ENCODE measurements around the gene CACFD1. TPM values are rescaled to one million over a fixed set of nuclear protein-coding genes. Genes with fewer than 3 reads are reported as not detected.

Gene CACFD1
- total and polyA plus RNA-seq, 4 donors = 11.0 to 53.7 (median 34.6) TPM

DNA sequence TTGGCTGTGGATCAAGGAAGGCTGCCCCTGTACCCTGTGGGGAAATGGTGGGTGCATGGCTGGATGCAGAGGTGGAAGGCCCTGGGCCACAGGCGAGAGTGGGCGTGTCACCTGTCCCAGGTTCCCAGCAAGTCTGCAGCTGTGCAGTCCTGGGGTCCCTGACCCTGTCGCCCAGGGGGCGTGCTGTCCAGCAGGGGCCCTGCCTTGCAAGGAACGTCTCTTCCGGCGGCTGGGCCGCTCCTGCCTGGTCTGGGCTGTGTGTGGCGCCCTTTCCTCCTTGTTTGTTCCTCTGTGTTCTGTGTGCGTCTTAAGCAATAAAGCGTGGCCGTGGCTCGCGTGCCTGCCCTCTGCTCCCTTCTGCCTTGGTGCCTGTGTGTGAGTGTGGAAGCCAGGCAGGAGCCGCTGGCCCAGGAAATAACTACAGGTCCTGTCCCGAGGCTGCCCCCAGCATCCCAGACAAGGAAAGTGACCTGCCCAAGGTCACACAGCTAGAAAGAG is 10.7 kb downstream of the CACFD1 start:
- WGBS (ENCODE audit: insufficient coverage) = 71% methylated on average over 15 of the region's 16 CpGs
- Histone ChIP-seq H3K27me3 (ENCODE audit: control insufficient read depth, insufficient read depth, low read length) (no peaks in the 10 kb centered on the region), H3K36me3 (ENCODE audit: control insufficient read depth, insufficient read depth, low read length) (peaks cover 89% of the 10 kb centered on the region), H3K9me3 (ENCODE audit: control insufficient read depth, insufficient read depth, low read length) (no peaks in the 10 kb centered on the region), H3K27ac (ENCODE audit: low read depth, low read length) (no peak overlapping the region), H3K4me3 (ENCODE audit: low read depth, low read length) (no peak overlapping the region), H3K4me1 (ENCODE audit: control insufficient read depth, insufficient read depth, low read length) (peaks cover 6% of the 10 kb centered on the region)
- peak in 1 of 6 donors; percentile 18 for DNase-seq (ENCODE audit: low read depth in 4 of 6, low spot score in 6 of 6)

DNA sequence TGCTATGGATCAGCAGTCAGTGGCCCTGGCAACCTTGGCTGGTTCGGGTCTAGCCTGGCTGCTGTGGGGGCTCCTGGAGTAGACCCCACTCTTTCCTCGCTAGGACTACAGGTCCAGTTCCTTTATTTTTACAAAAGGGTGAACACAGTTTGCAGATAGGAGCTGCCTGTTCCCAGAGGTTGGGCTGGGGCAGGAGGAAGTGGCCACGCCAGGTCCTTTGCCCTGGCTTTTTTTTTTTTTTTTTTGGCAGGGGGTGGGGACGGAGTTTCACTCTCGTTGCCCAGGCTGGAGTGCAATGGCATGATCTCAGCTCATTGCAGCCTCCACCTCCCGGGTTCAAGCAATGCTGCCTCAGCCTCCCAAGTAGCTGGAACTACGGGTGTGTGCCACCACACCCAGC is 11.2 kb downstream of the CACFD1 start:
- Histone ChIP-seq H3K4me3 (ENCODE audit: low read depth, low read length) (no peak overlapping the region), H3K9me3 (ENCODE audit: control insufficient read depth, insufficient read depth, low read length) (no peaks in the 10 kb centered on the region), H3K4me1 (ENCODE audit: control insufficient read depth, insufficient read depth, low read length) (peaks cover 9% of the 10 kb centered on the region), H3K27me3 (ENCODE audit: control insufficient read depth, insufficient read depth, low read length) (no peaks in the 10 kb centered on the region), H3K36me3 (ENCODE audit: control insufficient read depth, insufficient read depth, low read length) (peaks cover 91% of the 10 kb centered on the region), H3K27ac (ENCODE audit: low read depth, low read length) (no peak overlapping the region)
- DNase-seq (ENCODE audit: low read depth in 4 of 6, low spot score in 6 of 6) = no peak
- 89% methylated on average over 4 of the region's 7 CpGs for WGBS (ENCODE audit: insufficient coverage)

- peaks cover 98% of the 10 kb centered on the region for H3K36me3 ChIP-seq (ENCODE audit: control insufficient read depth, insufficient read depth, low read length)
Measured at GRCh38 chr9:133471551-133472276, 11.9 kb downstream of the CACFD1 start.

DNA sequence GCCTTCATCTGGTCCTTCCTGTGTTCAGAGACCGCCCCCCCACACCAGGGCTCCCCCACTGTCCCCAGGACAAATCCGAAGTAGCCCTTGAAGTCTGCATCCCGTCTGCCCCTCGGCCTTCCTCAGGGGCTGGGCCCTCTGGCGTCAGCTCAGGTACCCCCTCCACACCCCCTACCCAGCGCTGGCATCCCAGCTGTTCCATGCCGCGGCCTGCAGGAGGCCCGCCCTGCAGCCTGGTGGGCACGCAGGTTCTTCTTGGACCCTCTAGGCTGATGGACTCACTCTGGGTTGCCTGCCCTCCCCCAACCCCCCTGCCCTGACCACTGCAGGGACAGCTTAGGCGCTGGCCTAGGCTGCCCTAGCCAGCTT is 12.5 kb downstream of the CACFD1 start:
- Histone ChIP-seq H3K27me3 (ENCODE audit: control insufficient read depth, insufficient read depth, low read length) (no peaks in the 10 kb centered on the region), H3K4me1 (ENCODE audit: control insufficient read depth, insufficient read depth, low read length) (peaks cover 20% of the 10 kb centered on the region), H3K4me3 (ENCODE audit: low read depth, low read length) (no peak overlapping the region), H3K36me3 (ENCODE audit: control insufficient read depth, insufficient read depth, low read length) (peaks cover 100% of the 10 kb centered on the region), H3K27ac (ENCODE audit: low read depth, low read length) (no peak overlapping the region), H3K9me3 (ENCODE audit: control insufficient read depth, insufficient read depth, low read length) (no peaks in the 10 kb centered on the region)
- no peak for DNase-seq (ENCODE audit: low read depth in 4 of 6, low spot score in 6 of 6)
- 84% methylated on average over 9 of the region's 11 CpGs for WGBS (ENCODE audit: insufficient coverage)

More at GRCh38 chr9:133471551-133472276, 11.9 kb downstream of the CACFD1 start:
- Histone ChIP-seq H3K27me3 (ENCODE audit: control insufficient read depth, insufficient read depth, low read length) (no peaks in the 10 kb centered on the region), H3K27ac (ENCODE audit: low read depth, low read length) (no peak overlapping the region), H3K4me3 (ENCODE audit: low read depth, low read length) (no peak overlapping the region), H3K4me1 (ENCODE audit: control insufficient read depth, insufficient read depth, low read length) (peaks cover 14% of the 10 kb centered on the region), H3K9me3 (ENCODE audit: control insufficient read depth, insufficient read depth, low read length) (no peaks in the 10 kb centered on the region)
- DNase-seq (ENCODE audit: low read depth in 4 of 6, low spot score in 6 of 6) = no peak
- 89% methylated on average over 24 of the region's 27 CpGs for WGBS (ENCODE audit: insufficient coverage)

DNA sequence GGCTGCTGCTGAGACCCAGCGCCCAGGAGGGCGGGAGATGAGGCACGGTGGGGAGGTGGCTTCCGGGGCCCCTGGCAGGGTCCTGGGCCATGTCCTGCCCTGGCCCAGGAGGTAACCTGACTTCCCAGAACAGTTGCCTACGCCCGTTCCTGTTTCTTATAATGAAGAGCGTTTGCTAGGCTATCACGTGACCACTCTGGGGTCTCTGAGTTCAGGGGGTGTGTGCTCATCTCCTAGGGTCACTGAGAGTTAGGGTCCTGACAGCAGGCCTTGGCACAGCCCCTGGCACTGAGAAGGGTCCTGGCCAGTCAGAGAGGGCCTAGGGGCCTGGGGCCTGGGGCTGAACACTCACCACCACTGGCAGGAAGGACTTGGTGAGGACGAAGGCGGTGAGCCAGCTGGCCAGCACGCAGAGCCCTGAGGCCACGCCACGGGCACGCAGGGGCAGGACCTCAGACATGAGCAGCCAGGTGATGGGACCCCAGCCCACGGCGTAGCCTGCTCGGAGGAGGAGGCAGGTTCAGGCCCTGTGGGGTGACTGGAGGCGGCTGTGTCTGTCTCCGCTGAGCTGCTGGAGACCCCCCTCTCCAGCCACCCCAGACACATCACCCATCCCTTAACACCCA is 13.1 kb downstream of the CACFD1 start:
- Histone ChIP-seq H3K27me3 (ENCODE audit: control insufficient read depth, insufficient read depth, low read length) (no peaks in the 10 kb centered on the region), H3K4me3 (ENCODE audit: low read depth, low read length) (no peak overlapping the region), H3K27ac (ENCODE audit: low read depth, low read length) (no peak overlapping the region), H3K4me1 (ENCODE audit: control insufficient read depth, insufficient read depth, low read length) (peaks cover 25% of the 10 kb centered on the region), H3K36me3 (ENCODE audit: control insufficient read depth, insufficient read depth, low read length) (peaks cover 94% of the 10 kb centered on the region), H3K9me3 (ENCODE audit: control insufficient read depth, insufficient read depth, low read length) (no peaks in the 10 kb centered on the region)
- no peak for DNase-seq (ENCODE audit: low read depth in 4 of 6, low spot score in 6 of 6)
- 91% methylated on average over 18 of the region's 19 CpGs for WGBS (ENCODE audit: insufficient coverage)

- Histone ChIP-seq H3K27ac (ENCODE audit: low read depth, low read length) (no peak overlapping the region), H3K27me3 (ENCODE audit: control insufficient read depth, insufficient read depth, low read length) (no peaks in the 10 kb centered on the region), H3K36me3 (ENCODE audit: control insufficient read depth, insufficient read depth, low read length) (peaks cover 85% of the 10 kb centered on the region), H3K9me3 (ENCODE audit: control insufficient read depth, insufficient read depth, low read length) (no peaks in the 10 kb centered on the region), H3K4me3 (ENCODE audit: low read depth, low read length) (no peak overlapping the region), H3K4me1 (ENCODE audit: control insufficient read depth, insufficient read depth, low read length) (peaks cover 34% of the 10 kb centered on the region)
- DNase-seq (ENCODE audit: low read depth in 4 of 6, low spot score in 6 of 6) = no peak
- WGBS (ENCODE audit: insufficient coverage) = 94% methylated on average over 20 of the region's 20 CpGs
Measured at GRCh38 chr9:133473743-133474142, 14.0 kb downstream of the CACFD1 start.

DNA sequence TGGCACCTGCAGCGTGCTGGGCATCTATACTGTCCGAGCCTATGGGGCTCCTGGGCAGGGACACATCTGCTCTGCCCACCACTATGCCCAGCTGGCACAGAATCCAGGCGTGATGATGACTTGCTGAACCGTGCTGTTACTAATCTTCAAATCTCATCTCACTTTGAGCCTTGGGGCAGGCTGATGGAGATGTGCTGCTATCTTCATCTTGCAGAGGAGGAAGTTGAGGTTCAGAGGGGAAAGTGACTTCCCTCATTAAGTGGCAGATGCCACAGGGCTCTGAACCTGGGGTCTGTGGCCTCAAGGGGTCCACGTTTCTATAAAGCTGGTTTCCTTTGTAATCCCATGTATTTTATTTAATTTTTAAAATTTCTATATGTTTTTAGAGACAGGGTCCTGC is 14.4 kb downstream of the CACFD1 start:
- no peak for DNase-seq (ENCODE audit: low read depth in 4 of 6, low spot score in 6 of 6)
- WGBS (ENCODE audit: insufficient coverage) = 79% methylated on average over 3 of the region's 5 CpGs
- Histone ChIP-seq H3K9me3 (ENCODE audit: control insufficient read depth, insufficient read depth, low read length) (no peaks in the 10 kb centered on the region), H3K4me1 (ENCODE audit: control insufficient read depth, insufficient read depth, low read length) (peaks cover 36% of the 10 kb centered on the region), H3K4me3 (ENCODE audit: low read depth, low read length) (no peak overlapping the region), H3K27me3 (ENCODE audit: control insufficient read depth, insufficient read depth, low read length) (no peaks in the 10 kb centered on the region), H3K27ac (ENCODE audit: low read depth, low read length) (no peak overlapping the region), H3K36me3 (ENCODE audit: control insufficient read depth, insufficient read depth, low read length) (peaks cover 80% of the 10 kb centered on the region)

DNA sequence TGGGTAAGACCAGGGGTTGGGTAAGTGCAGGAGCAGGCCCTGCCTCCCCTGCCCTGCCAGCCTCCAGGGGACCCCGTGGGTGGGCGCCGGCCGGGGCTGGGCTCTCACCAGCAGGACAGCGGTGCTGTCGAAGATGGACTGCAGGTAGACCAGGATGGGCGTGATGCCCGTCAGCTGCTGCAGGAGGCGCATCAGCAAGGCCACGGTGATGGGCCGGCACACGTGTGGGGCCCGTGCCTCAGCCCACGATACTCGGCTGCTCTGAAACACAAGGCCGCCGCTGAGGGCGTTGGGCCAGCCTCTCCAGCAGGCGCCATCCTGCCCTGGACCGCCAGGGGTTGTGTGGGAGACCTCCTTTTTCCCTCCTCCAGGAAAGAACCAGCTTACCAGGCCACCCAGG is 15.1 kb downstream of the CACFD1 start:
- peaks cover 42% of the 10 kb centered on the region for H3K4me1 ChIP-seq (ENCODE audit: control insufficient read depth, insufficient read depth, low read length)
- DNase-seq (ENCODE audit: low read depth in 4 of 6, low spot score in 6 of 6) = no peak
- WGBS (ENCODE audit: insufficient coverage) = 85% methylated on average over 19 of the region's 20 CpGs
- no peak overlapping the region for H3K27ac ChIP-seq (ENCODE audit: low read depth, low read length)
- H3K36me3 ChIP-seq (ENCODE audit: control insufficient read depth, insufficient read depth, low read length) = peaks cover 74% of the 10 kb centered on the region
- no peak overlapping the region for H3K4me3 ChIP-seq (ENCODE audit: low read depth, low read length)
- no peaks in the 10 kb centered on the region for H3K27me3 ChIP-seq (ENCODE audit: control insufficient read depth, insufficient read depth, low read length)
- H3K9me3 ChIP-seq (ENCODE audit: control insufficient read depth, insufficient read depth, low read length) = no peaks in the 10 kb centered on the region

DNA sequence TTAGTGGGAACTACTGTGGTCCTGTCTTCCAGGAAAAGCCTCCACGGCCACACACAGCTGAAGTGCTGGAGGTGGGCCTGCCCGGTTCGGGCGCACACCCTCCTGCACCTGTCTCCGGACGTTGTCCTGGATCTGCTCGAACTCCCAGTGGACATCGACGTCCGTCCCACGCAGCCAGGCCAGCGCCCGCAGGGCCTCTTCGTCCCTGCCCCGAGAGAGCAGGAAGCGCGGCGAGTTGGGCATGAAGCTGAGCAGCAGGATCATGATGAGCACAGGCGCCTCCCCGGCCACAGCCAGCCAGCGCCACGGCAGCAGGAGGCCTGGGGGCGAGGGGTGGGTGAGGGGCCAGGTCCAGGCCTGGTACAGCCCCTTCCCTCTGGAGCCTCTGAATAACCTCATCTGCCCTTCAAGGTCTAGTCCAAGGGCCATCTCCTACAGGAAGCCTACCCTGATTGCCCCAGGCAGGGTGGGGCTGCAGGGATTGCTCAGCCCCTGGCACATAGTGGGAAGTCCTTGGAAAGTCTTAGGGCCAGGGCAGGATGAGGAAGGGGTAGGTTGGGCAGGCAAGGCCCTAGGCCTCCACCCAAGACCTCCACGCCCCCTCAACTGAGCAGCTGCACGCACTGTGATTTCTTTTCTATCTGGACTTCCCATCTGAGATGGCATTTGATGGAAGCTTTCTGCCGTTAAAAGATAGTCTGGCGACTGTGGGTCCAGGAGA is 15.7 kb downstream of the CACFD1 start:
- 93% methylated on average over 26 of the region's 27 CpGs for WGBS (ENCODE audit: insufficient coverage)
- Histone ChIP-seq H3K27ac (ENCODE audit: low read depth, low read length) (no peak overlapping the region), H3K9me3 (ENCODE audit: control insufficient read depth, insufficient read depth, low read length) (no peaks in the 10 kb centered on the region), H3K36me3 (ENCODE audit: control insufficient read depth, insufficient read depth, low read length) (peaks cover 68% of the 10 kb centered on the region), H3K4me3 (ENCODE audit: low read depth, low read length) (no peak overlapping the region), H3K4me1 (ENCODE audit: control insufficient read depth, insufficient read depth, low read length) (peaks cover 42% of the 10 kb centered on the region), H3K27me3 (ENCODE audit: control insufficient read depth, insufficient read depth, low read length) (no peaks in the 10 kb centered on the region)
- no peak for DNase-seq (ENCODE audit: low read depth in 4 of 6, low spot score in 6 of 6)
